HEK293 (cell line): ENCODE data around the gene SNX8.

ENCODE experiments used
- IKZF3 ChIP-seq: fragments of 450-650 bp; IDR thresholded peaks from 2 replicates; pipeline ENCODE4 v1.5.0; 2018; ENCODE audit warnings: missing biosample characterization, mild to moderate bottlenecking, missing genetic modification characterization, moderate library complexity
- OSR2 ChIP-seq: fragments of 450-650 bp; formaldehyde crosslinking; IDR thresholded peaks from 2 replicates; pipeline ENCODE4 v1.5.1; 2016; ENCODE audit warnings: missing biosample characterization, missing genetic modification characterization
- PBX3 ChIP-seq: sonication (generic); formaldehyde crosslinking; IDR thresholded peaks from 2 replicates; pipeline ENCODE4 v1.8.1; 2022; ENCODE audit warnings: mild to moderate bottlenecking, moderate library complexity, missing genetic modification reagents
- PRDM1 ChIP-seq: fragments of 450-650 bp; formaldehyde crosslinking; IDR thresholded peaks from 2 replicates; pipeline ENCODE4; 2016; ENCODE audit warnings: missing biosample characterization, missing genetic modification characterization
- REST ChIP-seq: fragments of 450-650 bp; formaldehyde crosslinking; IDR thresholded peaks from 2 replicates; pipeline ENCODE4 v1.5.1; 2016; ENCODE audit warnings: missing biosample characterization, missing genetic modification characterization
- YY2 ChIP-seq: fragments of 450-650 bp; formaldehyde crosslinking; IDR thresholded peaks from 2 replicates; pipeline ENCODE4 v1.5.1; 2016; ENCODE audit warnings: missing biosample characterization, missing genetic modification characterization
- ZBTB49 ChIP-seq: fragments of 450-650 bp; formaldehyde crosslinking; IDR thresholded peaks from 2 replicates; pipeline ENCODE4 v1.5.1; 2016; ENCODE audit warnings: missing biosample characterization, missing genetic modification characterization, low read depth
- ZBTB8A ChIP-seq: fragments of 450-650 bp; formaldehyde crosslinking; IDR thresholded peaks from 2 replicates; pipeline ENCODE4 v1.5.1; 2016; ENCODE audit warnings: missing biosample characterization, missing genetic modification characterization
- ZNF214 ChIP-seq: fragments of 450-650 bp; formaldehyde crosslinking; IDR thresholded peaks from 2 replicates; pipeline ENCODE4 v1.5.1; 2017; ENCODE audit warnings: missing biosample characterization, mild to moderate bottlenecking, missing genetic modification characterization, borderline replicate concordance
- ZNF24 ChIP-seq: fragments of 450-650 bp; formaldehyde crosslinking; IDR thresholded peaks from 2 replicates; pipeline ENCODE4 v1.5.1; 2016; ENCODE audit warnings: missing biosample characterization, missing genetic modification characterization
- ZSCAN30 ChIP-seq: fragments of 450-650 bp; IDR thresholded peaks from 2 replicates; pipeline ENCODE4 v1.5.1; 2018; ENCODE audit warnings: missing biosample characterization, mild to moderate bottlenecking, missing genetic modification characterization, moderate library complexity
- TF ChIP-seq, protein P1 (sequence below): fragments of 450-650 bp; formaldehyde crosslinking; IDR thresholded peaks from 2 replicates; pipeline ENCODE4 v1.5.1; 2016; ENCODE audit warnings: missing biosample characterization, missing genetic modification characterization
- TF ChIP-seq, protein P2 (sequence below): fragments of 450-650 bp; formaldehyde crosslinking; IDR thresholded peaks from 2 replicates; pipeline ENCODE4 v1.5.1; 2017; ENCODE audit warnings: missing biosample characterization, missing genetic modification characterization

GRCh38 chr7:2355705-2356008 is 41.4 kb upstream of the SNX8 start:
- no peak for TF ChIP-seq YY2
- TF ChIP-seq, protein P1, sequence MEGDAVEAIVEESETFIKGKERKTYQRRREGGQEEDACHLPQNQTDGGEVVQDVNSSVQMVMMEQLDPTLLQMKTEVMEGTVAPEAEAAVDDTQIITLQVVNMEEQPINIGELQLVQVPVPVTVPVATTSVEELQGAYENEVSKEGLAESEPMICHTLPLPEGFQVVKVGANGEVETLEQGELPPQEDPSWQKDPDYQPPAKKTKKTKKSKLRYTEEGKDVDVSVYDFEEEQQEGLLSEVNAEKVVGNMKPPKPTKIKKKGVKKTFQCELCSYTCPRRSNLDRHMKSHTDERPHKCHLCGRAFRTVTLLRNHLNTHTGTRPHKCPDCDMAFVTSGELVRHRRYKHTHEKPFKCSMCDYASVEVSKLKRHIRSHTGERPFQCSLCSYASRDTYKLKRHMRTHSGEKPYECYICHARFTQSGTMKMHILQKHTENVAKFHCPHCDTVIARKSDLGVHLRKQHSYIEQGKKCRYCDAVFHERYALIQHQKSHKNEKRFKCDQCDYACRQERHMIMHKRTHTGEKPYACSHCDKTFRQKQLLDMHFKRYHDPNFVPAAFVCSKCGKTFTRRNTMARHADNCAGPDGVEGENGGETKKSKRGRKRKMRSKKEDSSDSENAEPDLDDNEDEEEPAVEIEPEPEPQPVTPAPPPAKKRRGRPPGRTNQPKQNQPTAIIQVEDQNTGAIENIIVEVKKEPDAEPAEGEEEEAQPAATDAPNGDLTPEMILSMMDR (tag by site-specific recombination), result no peak
- TF ChIP-seq ZNF214 (tag by site-specific recombination), result no peak
- no peak for TF ChIP-seq PBX3 (CRISPR knock-in tag)
- no peak for TF ChIP-seq PRDM1 (tag by site-specific recombination)
- TF ChIP-seq ZBTB49 (tag by site-specific recombination), result no peak
- no peak for TF ChIP-seq OSR2 (tag by site-specific recombination)
- TF ChIP-seq, protein P2, sequence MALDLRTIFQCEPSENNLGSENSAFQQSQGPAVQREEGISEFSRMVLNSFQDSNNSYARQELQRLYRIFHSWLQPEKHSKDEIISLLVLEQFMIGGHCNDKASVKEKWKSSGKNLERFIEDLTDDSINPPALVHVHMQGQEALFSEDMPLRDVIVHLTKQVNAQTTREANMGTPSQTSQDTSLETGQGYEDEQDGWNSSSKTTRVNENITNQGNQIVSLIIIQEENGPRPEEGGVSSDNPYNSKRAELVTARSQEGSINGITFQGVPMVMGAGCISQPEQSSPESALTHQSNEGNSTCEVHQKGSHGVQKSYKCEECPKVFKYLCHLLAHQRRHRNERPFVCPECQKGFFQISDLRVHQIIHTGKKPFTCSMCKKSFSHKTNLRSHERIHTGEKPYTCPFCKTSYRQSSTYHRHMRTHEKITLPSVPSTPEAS (tag by site-specific recombination), result no peak
- no peak for TF ChIP-seq REST (tag by site-specific recombination)
- TF ChIP-seq IKZF3, result no peak
- no peak for TF ChIP-seq ZNF24 (tag by site-specific recombination)
- no peak for TF ChIP-seq ZBTB8A (tag by site-specific recombination)
- TF ChIP-seq ZSCAN30, result no peak
